Ishikawa (cell line): ENCODE measurements around the gene G3BP2.

Source experiments
- CEBPB ChIP-seq: IDR thresholded peaks from 2 replicates; pipeline ENCODE4 v1.6.1; 2012
- CREB1 ChIP-seq: IDR thresholded peaks from 2 replicates; pipeline ENCODE4 v1.6.1; 2012; ENCODE audit warnings: low read depth
- EGR1 ChIP-seq: IDR thresholded peaks from 2 replicates; pipeline ENCODE4 v1.6.1; 2012
- EP300 ChIP-seq: IDR thresholded peaks from 2 replicates; pipeline ENCODE4 v1.6.1; 2012; ENCODE audit warnings: borderline replicate concordance
- FOXM1 ChIP-seq: IDR thresholded peaks from 2 replicates; pipeline ENCODE4 v1.6.1; 2012; ENCODE audit warnings: low read depth, borderline replicate concordance
- MAX ChIP-seq: IDR thresholded peaks from 2 replicates; pipeline ENCODE4 v1.6.1; 2012
- NFIC ChIP-seq: IDR thresholded peaks from 2 replicates; pipeline ENCODE4 v1.6.1; 2012
- RAD21 ChIP-seq: IDR thresholded peaks from 2 replicates; pipeline ENCODE4 v1.6.1; 2012; ENCODE audit warnings: low read depth
- REST ChIP-seq: IDR thresholded peaks from 2 replicates; pipeline ENCODE4 v1.6.1; 2012; ENCODE audit warnings: low read depth, mild to moderate bottlenecking
- TAF1 ChIP-seq: IDR thresholded peaks from 2 replicates; pipeline ENCODE4 v1.6.1; 2012; ENCODE audit warnings: low read depth, mild to moderate bottlenecking
- TCF12 ChIP-seq: IDR thresholded peaks from 2 replicates; pipeline ENCODE4 v1.6.1; 2012; ENCODE audit warnings: low read depth
- TEAD4 ChIP-seq: IDR thresholded peaks from 2 replicates; pipeline ENCODE4 v1.6.1; 2012
- USF1 ChIP-seq: IDR thresholded peaks from 2 replicates; pipeline ENCODE4 v1.6.1; 2012
- YY1 ChIP-seq: IDR thresholded peaks from 2 replicates; pipeline ENCODE4 v1.6.1; 2012; ENCODE audit warnings: low read depth
- ZBTB7A ChIP-seq: IDR thresholded peaks from 2 replicates; pipeline ENCODE4 v1.6.1; 2012; ENCODE audit warnings: low read depth

G3BP2 gene

GRCh38 chr4:75662626-75663025 lies 10.6 kb downstream of the G3BP2 start:
- TF ChIP-seq CEBPB: no peak
- TF ChIP-seq TAF1: no peak
- TF ChIP-seq EP300: no peak
- TF ChIP-seq USF1: no peak
- TF ChIP-seq TCF12: no peak
- TF ChIP-seq MAX: no peak
- no peak for TF ChIP-seq REST
- TF ChIP-seq TEAD4: no peak
- TF ChIP-seq RAD21: no peak
- TF ChIP-seq EGR1: no peak
- TF ChIP-seq NFIC: no peak
- TF ChIP-seq FOXM1: no peak
- TF ChIP-seq ZBTB7A: no peak
- no peak for TF ChIP-seq CREB1
- TF ChIP-seq YY1: no peak

GRCh38 chr4:75660491-75660890 lies 12.7 kb downstream of the G3BP2 start:
- TF ChIP-seq EP300 (no peak), RAD21 (no peak), MAX (no peak), YY1 (no peak), EGR1 (no peak), REST (no peak), CEBPB (no peak), TCF12 (no peak)

- no peak for TF ChIP-seq CREB1
- TF ChIP-seq TCF12: no peak
- TF ChIP-seq TEAD4: no peak
- no peak for TF ChIP-seq MAX
- no peak for TF ChIP-seq TAF1
- TF ChIP-seq ZBTB7A: no peak
- TF ChIP-seq USF1: no peak
- TF ChIP-seq NFIC: no peak
- no peak for TF ChIP-seq CEBPB
- TF ChIP-seq EGR1: no peak
- no peak for TF ChIP-seq REST
- TF ChIP-seq FOXM1: no peak
- no peak for TF ChIP-seq EP300
- TF ChIP-seq RAD21: no peak
- TF ChIP-seq YY1: no peak
These were observed 13.6 kb downstream of the G3BP2 start for GRCh38 chr4:75659512-75660031.

GRCh38 chr4:75658876-75659275 lies 14.3 kb downstream of the G3BP2 start:
- TF ChIP-seq EP300: no peak
- no peak for TF ChIP-seq EGR1
- TF ChIP-seq NFIC: no peak
- TF ChIP-seq TCF12: no peak
- no peak for TF ChIP-seq CREB1
